Activated CD8-positive, alpha-beta T cell treated with anti-CD3 and anti-CD28 coated beads, Interleukin-2, amount 10 ng/mL, durations not matched to agents 7 days and 5 days (primary cell): ENCODE measurements around the gene EIPR1. TPM values are rescaled to one million over a fixed set of nuclear protein-coding genes. Genes with fewer than 3 reads are reported as not detected.

Experiments used
- ATAC-seq: fragments of 150-1000 bp; cut with Tn5 transposase; one replicate; pipeline ENCODE4 v1.10.0; 2021; ENCODE audit warnings: moderate library complexity
- CTCF ChIA-PET: fragments of 350-600 bp; sonication (Branson Sonifier 250); formaldehyde crosslinking; loops from one replicate; lab custom pipeline; 2021; ENCODE audit warnings: antibody characterized with exemption; lab: Charles Lee
- POLR2A ChIA-PET: fragments of 350-600 bp; sonication (Branson Sonifier 250); formaldehyde crosslinking; loops from one replicate; lab custom pipeline; 2021; ENCODE audit warnings: antibody characterized with exemption; lab: Charles Lee
- DNase-seq: peaks from one replicate; pipeline ENCODE4 v3.0.0-alpha.2; 2020
- H3K27ac Mint-ChIP-seq: one replicate; pipeline ENCODE4 v1.8.0; 2021; ENCODE audit warnings: mild to moderate bottlenecking, mixed read lengths
- H3K27me3 Mint-ChIP-seq: one replicate; pipeline ENCODE4 v1.8.0; 2021; ENCODE audit warnings: low read depth, mixed read lengths
- H3K36me3 Mint-ChIP-seq: one replicate; pipeline ENCODE4 v1.8.0; 2021; ENCODE audit warnings: low read depth, mixed read lengths
- H3K4me1 Mint-ChIP-seq: one replicate; pipeline ENCODE4 v1.8.0; 2021; ENCODE audit warnings: low read depth, mixed read lengths
- H3K4me3 Mint-ChIP-seq: one replicate; pipeline ENCODE4 v1.8.0; 2021; ENCODE audit warnings: mild to moderate bottlenecking, mixed read lengths
- H3K9me3 Mint-ChIP-seq: one replicate; pipeline ENCODE4 v1.8.0; 2022; ENCODE audit warnings: mixed read lengths; ENCODE audit not compliant: insufficient read depth
- total RNA-seq, 2 experiments: library from RNA; stranded (reverse); gene quantifications; one replicate each; pipeline ENCODE4 v1.2.3, GENCODE V29; 2021

EIPR1 gene
- total RNA-seq, 2 experiments from 2014 or later, result 38.9 to 41.4 TPM

- DNase-seq (no peak), ATAC-seq (no peak)
- Mint-ChIP-seq H3K36me3 (peaks cover 51% of the 10 kb centered on the region), H3K27ac (no peak overlapping the region), H3K4me3 (no peak overlapping the region), H3K9me3 (peaks cover 11% of the 10 kb centered on the region), H3K27me3 (no peaks in the 10 kb centered on the region), H3K4me1 (peaks cover 13% of the 10 kb centered on the region)
- POLR2A ChIA-PET, result no interaction called here
- CTCF ChIA-PET, result no interaction called here
Observed at GRCh38 chr2:3354986-3355385, 22.6 kb downstream of the EIPR1 start.

DNA sequence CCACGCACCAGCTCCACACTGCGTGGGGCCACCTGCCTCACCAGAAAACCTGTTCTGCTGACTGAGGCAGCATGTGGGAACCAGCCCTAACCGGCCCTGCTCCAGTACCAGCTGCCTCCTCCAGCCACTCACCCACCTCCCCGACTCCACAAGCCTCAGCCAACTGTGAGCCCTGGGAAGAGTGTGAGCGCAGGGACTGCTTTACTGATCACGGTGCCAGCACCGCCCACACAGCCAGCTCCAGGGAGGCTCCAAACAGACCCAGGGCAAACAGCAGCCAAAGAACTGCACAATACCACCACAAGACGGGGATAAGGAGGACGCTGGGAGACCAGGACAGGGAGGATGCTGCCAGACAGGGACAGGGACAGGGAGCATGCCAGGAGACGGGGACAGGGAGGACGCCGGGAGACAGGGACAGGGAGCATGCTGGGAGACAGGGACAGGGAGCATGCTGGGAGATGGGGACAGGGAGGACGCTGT, 28.4 kb downstream of the EIPR1 start:
- DNase-seq (no peak), ATAC-seq (no peak)
- ChIA-PET POLR2A (no interaction called here), CTCF (no interaction called here)
- Mint-ChIP-seq H3K36me3 (peaks cover 58% of the 10 kb centered on the region), H3K27ac (no peak overlapping the region), H3K4me3 (no peak overlapping the region), H3K9me3 (peaks cover 11% of the 10 kb centered on the region), H3K27me3 (no peaks in the 10 kb centered on the region), H3K4me1 (no peaks in the 10 kb centered on the region)

- Mint-ChIP-seq H3K27me3 (no peaks in the 10 kb centered on the region), H3K9me3 (peaks cover 11% of the 10 kb centered on the region), H3K27ac (no peak overlapping the region), H3K4me3 (no peak overlapping the region), H3K36me3 (peaks cover 53% of the 10 kb centered on the region), H3K4me1 (no peaks in the 10 kb centered on the region)
- CTCF ChIA-PET, result no interaction called here
- DNase-seq, result no peak
- no peak for ATAC-seq
- POLR2A ChIA-PET, result no interaction called here
Observed at GRCh38 chr2:3348767-3349166, 28.9 kb downstream of the EIPR1 start.

DNA sequence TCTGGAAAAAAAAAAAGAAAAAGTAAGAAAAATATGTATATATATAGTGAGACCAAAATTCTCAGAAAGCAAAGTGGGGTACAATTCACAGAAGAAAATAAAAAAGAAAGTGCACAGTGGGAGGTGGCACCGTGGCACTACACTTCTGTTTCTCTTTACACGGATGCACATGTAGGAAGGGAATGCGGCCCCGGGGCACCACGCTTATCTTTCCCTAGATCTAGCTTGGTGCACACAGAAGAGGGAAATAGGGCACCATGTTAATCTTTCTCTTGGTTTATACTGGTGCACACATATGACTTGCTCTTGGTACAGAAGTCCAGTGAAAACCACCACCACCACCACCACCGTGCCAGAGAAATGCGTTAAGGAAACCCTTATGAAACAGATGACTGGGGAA, 32.0 kb downstream of the EIPR1 start:
- CTCF ChIA-PET, result no interaction called here
- Mint-ChIP-seq H3K27me3 (no peaks in the 10 kb centered on the region), H3K9me3 (peaks cover 6% of the 10 kb centered on the region), H3K4me3 (no peak overlapping the region), H3K4me1 (no peaks in the 10 kb centered on the region), H3K36me3 (peaks cover 30% of the 10 kb centered on the region), H3K27ac (no peak overlapping the region)
- no peak for ATAC-seq
- DNase-seq, result no peak
- POLR2A ChIA-PET, result no interaction called here

GRCh38 chr2:3344897-3345296, 32.7 kb downstream of the EIPR1 start:
- H3K4me3 Mint-ChIP-seq, result no peak overlapping the region
- no peak overlapping the region for H3K27ac Mint-ChIP-seq
- peaks cover 25% of the 10 kb centered on the region for H3K36me3 Mint-ChIP-seq
- H3K4me1 Mint-ChIP-seq, result no peaks in the 10 kb centered on the region
- POLR2A ChIA-PET, result no interaction called here
- no peaks in the 10 kb centered on the region for H3K9me3 Mint-ChIP-seq
- no peak for ATAC-seq
- no peak for DNase-seq
- no peaks in the 10 kb centered on the region for H3K27me3 Mint-ChIP-seq
- CTCF ChIA-PET, result no interaction called here

DNA sequence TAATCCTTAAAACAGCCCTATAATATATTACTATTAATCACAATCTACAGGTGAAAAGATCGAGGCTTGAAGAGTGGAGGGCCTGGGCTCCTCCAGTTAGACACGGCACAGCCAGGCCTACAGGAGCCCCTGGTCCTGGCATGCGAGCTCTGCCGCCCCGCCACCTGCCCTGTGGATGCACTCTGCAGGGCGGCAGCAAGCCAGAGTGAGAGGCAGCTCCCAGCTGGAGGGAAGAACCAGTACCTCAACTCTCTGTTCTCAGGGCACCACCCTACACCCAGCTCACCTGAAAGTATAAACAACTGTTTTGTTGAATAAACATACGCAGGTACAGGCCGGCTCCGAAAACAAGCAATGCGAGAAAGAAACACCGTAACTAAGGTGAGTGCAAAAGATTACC, 34.6 kb downstream of the EIPR1 start:
- no peak overlapping the region for H3K4me3 Mint-ChIP-seq
- POLR2A ChIA-PET, result no interaction called here
- ATAC-seq, result no peak
- no peaks in the 10 kb centered on the region for H3K9me3 Mint-ChIP-seq
- H3K27ac Mint-ChIP-seq, result no peak overlapping the region
- peaks cover 17% of the 10 kb centered on the region for H3K36me3 Mint-ChIP-seq
- no peaks in the 10 kb centered on the region for H3K4me1 Mint-ChIP-seq
- no peaks in the 10 kb centered on the region for H3K27me3 Mint-ChIP-seq
- CTCF ChIA-PET, result no interaction called here
- DNase-seq, result no peak

DNA sequence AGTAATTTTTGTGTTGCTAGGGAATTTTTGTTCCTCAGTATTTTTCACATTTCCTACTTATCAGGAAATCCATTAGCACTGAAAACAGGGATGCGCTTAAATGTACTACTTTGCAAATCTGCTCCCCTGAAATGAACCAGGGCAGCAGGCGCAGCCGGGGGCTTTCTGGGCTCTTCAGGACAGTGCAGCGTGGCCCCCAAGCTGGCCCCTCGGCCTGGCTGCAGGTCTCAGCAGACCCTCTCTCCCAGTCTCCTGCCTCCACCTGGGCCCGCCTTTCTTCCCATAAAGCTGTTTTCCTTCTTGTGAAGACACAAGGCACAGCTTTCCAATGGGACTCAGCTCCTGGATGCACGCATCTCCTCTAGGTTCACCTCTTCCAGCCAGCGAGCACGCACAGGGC, 35.3 kb downstream of the EIPR1 start:
- H3K36me3 Mint-ChIP-seq, result peaks cover 15% of the 10 kb centered on the region
- DNase-seq (no peak), ATAC-seq (no peak)
- CTCF ChIA-PET, result no interaction called here
- H3K27me3 Mint-ChIP-seq, result no peaks in the 10 kb centered on the region
- POLR2A ChIA-PET, result interaction anchor here (0.7 kb wide), 1 partner anchor 108 kb away, joined by 3 read pairs; no protein-coding TSS in a partner anchor
- H3K27ac Mint-ChIP-seq, result no peak overlapping the region
- H3K4me3 Mint-ChIP-seq, result no peak overlapping the region
- no peaks in the 10 kb centered on the region for H3K4me1 Mint-ChIP-seq
- no peaks in the 10 kb centered on the region for H3K9me3 Mint-ChIP-seq

DNA sequence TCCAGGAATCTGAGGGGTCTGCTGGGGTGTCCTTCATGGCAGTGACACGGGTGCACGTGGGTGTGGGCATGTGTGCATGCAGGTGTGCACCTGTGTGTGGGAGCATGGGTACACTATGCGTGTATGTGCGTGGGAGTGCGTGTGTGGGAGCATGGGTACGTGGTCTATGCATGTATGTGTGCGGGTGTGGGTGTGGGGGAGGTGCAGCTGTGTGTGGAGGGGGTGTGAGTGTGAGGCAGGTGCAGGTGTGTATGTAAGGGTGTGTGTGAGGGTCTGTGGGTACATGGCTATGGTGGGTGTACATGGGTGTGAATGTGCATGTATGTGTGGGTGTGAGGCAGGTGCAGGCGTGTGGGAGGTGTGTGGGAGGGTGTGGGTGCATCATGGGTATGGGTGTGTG, 36.3 kb downstream of the EIPR1 start:
- ChIA-PET POLR2A (no interaction called here), CTCF (no interaction called here)
- no peak for ATAC-seq
- H3K36me3 Mint-ChIP-seq, result peaks cover 14% of the 10 kb centered on the region
- no peaks in the 10 kb centered on the region for H3K9me3 Mint-ChIP-seq
- no peak overlapping the region for H3K4me3 Mint-ChIP-seq
- no peak for DNase-seq
- H3K4me1 Mint-ChIP-seq, result no peaks in the 10 kb centered on the region
- no peaks in the 10 kb centered on the region for H3K27me3 Mint-ChIP-seq
- H3K27ac Mint-ChIP-seq, result no peak overlapping the region

- DNase-seq (no peak), ATAC-seq (no peak)
- H3K36me3 Mint-ChIP-seq, result peaks cover 26% of the 10 kb centered on the region
- no peaks in the 10 kb centered on the region for H3K27me3 Mint-ChIP-seq
- ChIA-PET POLR2A (no interaction called here), CTCF (no interaction called here)
- H3K4me1 Mint-ChIP-seq, result peaks cover 2% of the 10 kb centered on the region
- no peaks in the 10 kb centered on the region for H3K9me3 Mint-ChIP-seq
- H3K4me3 Mint-ChIP-seq, result no peak overlapping the region
- H3K27ac Mint-ChIP-seq, result no peak overlapping the region
Observed at GRCh38 chr2:3340144-3340543, 37.5 kb downstream of the EIPR1 start.

- DNase-seq (no peak), ATAC-seq (no peak)
- CTCF ChIA-PET, result no interaction called here
- no peak overlapping the region for H3K27ac Mint-ChIP-seq
- H3K27me3 Mint-ChIP-seq, result no peaks in the 10 kb centered on the region
- peaks cover 2% of the 10 kb centered on the region for H3K4me1 Mint-ChIP-seq
- H3K9me3 Mint-ChIP-seq, result no peaks in the 10 kb centered on the region
- H3K4me3 Mint-ChIP-seq, result no peak overlapping the region
- POLR2A ChIA-PET, result no interaction called here
- H3K36me3 Mint-ChIP-seq, result peaks cover 42% of the 10 kb centered on the region
Observed at GRCh38 chr2:3338340-3338739, 39.3 kb downstream of the EIPR1 start.

DNA sequence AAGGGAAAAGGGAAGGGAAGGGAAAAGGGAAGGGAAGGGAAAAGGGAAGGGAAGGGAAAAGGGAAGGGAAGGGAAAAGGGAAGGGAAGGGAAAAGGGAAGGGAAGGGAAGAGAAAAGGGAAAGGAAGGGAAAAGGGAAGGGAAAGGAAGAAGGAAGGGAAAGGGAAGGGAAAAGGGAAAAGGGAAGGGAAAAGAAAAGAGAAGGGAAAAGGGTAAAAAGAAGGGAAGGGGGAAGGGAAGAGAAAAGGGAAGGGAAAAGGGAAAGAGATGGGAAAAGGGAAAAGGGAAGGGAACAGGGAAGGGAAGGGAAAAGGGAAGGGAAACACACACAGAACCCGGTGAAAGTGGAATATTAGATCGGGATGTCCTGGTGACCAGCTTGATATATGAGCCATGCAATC, 40.8 kb downstream of the EIPR1 start:
- POLR2A ChIA-PET, result no interaction called here
- DNase-seq, result no peak
- no peak overlapping the region for H3K4me3 Mint-ChIP-seq
- H3K27ac Mint-ChIP-seq, result no peak overlapping the region
- ATAC-seq, result no peak
- CTCF ChIA-PET, result no interaction called here
- peaks cover 56% of the 10 kb centered on the region for H3K36me3 Mint-ChIP-seq
- H3K9me3 Mint-ChIP-seq, result no peaks in the 10 kb centered on the region
- H3K27me3 Mint-ChIP-seq, result no peaks in the 10 kb centered on the region
- H3K4me1 Mint-ChIP-seq, result peaks cover 2% of the 10 kb centered on the region

DNA sequence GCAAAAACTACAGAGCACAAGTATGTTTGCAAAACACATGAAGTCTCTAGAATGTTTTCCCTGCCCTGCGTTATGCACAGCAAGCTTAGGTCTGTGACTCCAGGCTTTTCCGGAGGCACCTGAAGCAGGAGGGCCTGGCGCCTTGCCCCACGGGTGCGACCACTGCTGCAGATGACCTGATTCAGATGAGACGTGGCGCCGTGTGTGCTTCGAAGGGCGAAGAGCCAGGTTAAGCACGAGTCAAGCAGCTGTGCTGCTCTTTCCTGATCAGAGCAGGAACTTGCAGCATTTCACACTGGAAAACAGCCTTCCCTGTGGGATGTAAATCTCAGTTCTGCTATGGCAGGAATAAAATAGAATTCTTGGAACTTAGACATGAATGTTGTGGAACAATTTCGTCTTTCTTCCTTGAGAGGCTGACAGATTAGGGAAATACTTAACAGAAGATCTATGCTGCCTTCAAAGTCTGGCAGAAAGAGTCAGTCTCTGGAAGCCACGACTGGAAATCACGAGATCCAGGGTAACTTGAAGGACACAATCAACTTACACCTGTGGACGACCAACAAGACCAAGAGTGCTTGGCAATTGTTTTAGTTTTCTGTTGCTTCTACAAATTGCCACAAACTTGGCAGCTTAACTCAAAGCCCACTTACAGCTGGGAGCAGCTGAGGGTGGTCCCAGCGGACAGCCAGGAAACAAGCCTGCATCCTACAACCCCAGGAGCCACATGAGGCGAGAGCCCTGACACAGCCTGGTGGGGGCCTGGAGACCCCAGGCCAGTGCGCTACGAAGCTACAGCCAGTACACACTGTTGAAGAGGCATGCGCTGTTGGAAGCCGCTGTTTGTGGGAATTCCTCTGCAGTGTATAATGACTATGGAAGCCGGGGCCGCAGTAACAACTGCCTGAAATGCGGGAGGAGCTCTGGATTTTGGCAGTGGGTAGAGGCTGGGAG, 42.9 kb downstream of the EIPR1 start:
- ChIA-PET POLR2A (no interaction called here), CTCF (no interaction called here)
- H3K27me3 Mint-ChIP-seq, result no peaks in the 10 kb centered on the region
- no peak overlapping the region for H3K4me3 Mint-ChIP-seq
- peaks cover 6% of the 10 kb centered on the region for H3K9me3 Mint-ChIP-seq
- DNase-seq (no peak), ATAC-seq (no peak)
- H3K27ac Mint-ChIP-seq, result no peak overlapping the region
- peaks cover 67% of the 10 kb centered on the region for H3K36me3 Mint-ChIP-seq
- peaks cover 2% of the 10 kb centered on the region for H3K4me1 Mint-ChIP-seq
